Tibial nerve (tissue), 4 donors: ENCODE data around the gene ATR. TPM values are rescaled to one million over a fixed set of nuclear protein-coding genes. Genes with fewer than 3 reads are reported as not detected.

Experiments
- DNase-seq, 2 donors: peaks; one replicate each; pipeline ENCODE4 v3.0.0-alpha.2; 2019; ENCODE audit warnings: low spot score in 2 of 2
- H3K27ac ChIP-seq, 4 donors: fragments of 200-600 bp; sonication (generic) in 3 of 4; one replicate each; pipeline ENCODE4 v1.5.1; 2017 to 2019; ENCODE audit warnings: mild to moderate bottlenecking in 1 of 4
- H3K27me3 ChIP-seq, 2 donors: fragments of 200-600 bp; sonication (generic) in 1 of 2; one replicate each; pipeline versions ENCODE4 v1.5.1 to v1.6.0; 2017 to 2019
- H3K36me3 ChIP-seq, 3 donors: fragments of 200-600 bp; sonication (generic); one replicate each; pipeline ENCODE4 v1.5.1; 2018 to 2019
- H3K4me1 ChIP-seq, 4 donors: fragments of 200-600 bp; sonication (generic) in 3 of 4; one replicate each; pipeline ENCODE4 v1.5.1; 2017 to 2019
- H3K4me3 ChIP-seq, 4 donors: fragments of 200-600 bp; sonication (generic) in 3 of 4; one replicate each; pipeline ENCODE4 v1.5.1; 2017 to 2019; ENCODE audit warnings: mild to moderate bottlenecking in 1 of 4, moderate library complexity in 1 of 4
- H3K9me3 ChIP-seq, 4 donors: fragments of 200-600 bp; sonication (generic) in 3 of 4; one replicate each; pipeline ENCODE4 v1.5.1; 2017 to 2019
- EP300 ChIP-seq, 2 donors: sonication (generic); formaldehyde crosslinking; IDR thresholded peaks; one replicate each; pipeline ENCODE4 v1.6.1; 2017; ENCODE audit warnings: antibody characterized with exemption in 2 of 2, mild to moderate bottlenecking in 1 of 2
- POLR2A ChIP-seq, 2 donors: fragments of 450-650 bp; IDR thresholded peaks; one replicate each; pipeline ENCODE4 v1.6.1; 2017; ENCODE audit warnings: antibody characterized with exemption in 2 of 2, mild to moderate bottlenecking in 2 of 2, moderate library complexity in 2 of 2
- WGBS, 2 donors: methylation state at CpG; one replicate each; pipeline ENCODE4 v1.1.5; 2018; 5-methylcytosine and 5-hydroxymethylcytosine counted together
- total RNA-seq, 4 donors: library from RNA; depleted of rRNA; stranded (reverse); fragments of >200 nt; gene quantifications; one replicate each; pipeline ENCODE4 v1.1.0, GENCODE V29; 2016
- TF ChIP-seq, protein P1 (sequence below), 5 experiments: fragments of 200-600 bp in 3 of 5; fragments of 450-650 bp in 2 of 5; sonication (generic) in 3 of 5; IDR thresholded peaks; one replicate each; pipeline ENCODE4 v1.5.1; 2016 to 2019; ENCODE audit warnings: antibody characterized with exemption in 5 of 5, mild to moderate bottlenecking in 3 of 5, moderate library complexity in 2 of 5

The ATR gene
- total RNA-seq, 4 donors from 2014 or later: 20.8 to 43.3 (median 31.6) TPM

- no peaks in the 10 kb centered on the region for H3K27me3 ChIP-seq
- no peak for TF ChIP-seq EP300 (IDR thresholded peaks at IDR 0.05)
- TF ChIP-seq, protein P1, sequence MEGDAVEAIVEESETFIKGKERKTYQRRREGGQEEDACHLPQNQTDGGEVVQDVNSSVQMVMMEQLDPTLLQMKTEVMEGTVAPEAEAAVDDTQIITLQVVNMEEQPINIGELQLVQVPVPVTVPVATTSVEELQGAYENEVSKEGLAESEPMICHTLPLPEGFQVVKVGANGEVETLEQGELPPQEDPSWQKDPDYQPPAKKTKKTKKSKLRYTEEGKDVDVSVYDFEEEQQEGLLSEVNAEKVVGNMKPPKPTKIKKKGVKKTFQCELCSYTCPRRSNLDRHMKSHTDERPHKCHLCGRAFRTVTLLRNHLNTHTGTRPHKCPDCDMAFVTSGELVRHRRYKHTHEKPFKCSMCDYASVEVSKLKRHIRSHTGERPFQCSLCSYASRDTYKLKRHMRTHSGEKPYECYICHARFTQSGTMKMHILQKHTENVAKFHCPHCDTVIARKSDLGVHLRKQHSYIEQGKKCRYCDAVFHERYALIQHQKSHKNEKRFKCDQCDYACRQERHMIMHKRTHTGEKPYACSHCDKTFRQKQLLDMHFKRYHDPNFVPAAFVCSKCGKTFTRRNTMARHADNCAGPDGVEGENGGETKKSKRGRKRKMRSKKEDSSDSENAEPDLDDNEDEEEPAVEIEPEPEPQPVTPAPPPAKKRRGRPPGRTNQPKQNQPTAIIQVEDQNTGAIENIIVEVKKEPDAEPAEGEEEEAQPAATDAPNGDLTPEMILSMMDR (IDR thresholded peaks at IDR 0.05): no peak
- peaks cover 0 to 1% (median 0%) of the 10 kb centered on the region in 4 donors for H3K9me3 ChIP-seq
- no peaks in the 10 kb centered on the region for H3K4me1 ChIP-seq
- DNase-seq: no peak
- H3K27ac ChIP-seq: no peak overlapping the region
- 93 to 94% methylated on average over 3 of the region's 3 CpGs for WGBS, 2 donors
- H3K36me3 ChIP-seq: peaks cover 0 to 18% (median 0%) of the 10 kb centered on the region in 3 donors
- no peak overlapping the region for H3K4me3 ChIP-seq
Observed at GRCh38 chr3:142467768-142468167, 110.8 kb downstream of the ATR start.

- Histone ChIP-seq H3K27me3 (no peaks in the 10 kb centered on the region), H3K4me1 (no peaks in the 10 kb centered on the region), H3K27ac (no peak overlapping the region), H3K4me3 (no peak overlapping the region), H3K36me3 (peaks cover 0 to 50% (median 0%) of the 10 kb centered on the region in 3 donors), H3K9me3 (no peaks in the 10 kb centered on the region)
- no peak for DNase-seq
- TF ChIP-seq EP300 (IDR thresholded peaks at IDR 0.05): no peak
- no peak for TF ChIP-seq POLR2A (IDR thresholded peaks at IDR 0.05)
- TF ChIP-seq, protein P1 (IDR thresholded peaks at IDR 0.05): no peak
- WGBS, 2 donors: 81 to 84% methylated on average over 3 of the region's 3 CpGs
Observed at GRCh38 chr3:142460689-142461088, 117.8 kb downstream of the ATR start.

DNA sequence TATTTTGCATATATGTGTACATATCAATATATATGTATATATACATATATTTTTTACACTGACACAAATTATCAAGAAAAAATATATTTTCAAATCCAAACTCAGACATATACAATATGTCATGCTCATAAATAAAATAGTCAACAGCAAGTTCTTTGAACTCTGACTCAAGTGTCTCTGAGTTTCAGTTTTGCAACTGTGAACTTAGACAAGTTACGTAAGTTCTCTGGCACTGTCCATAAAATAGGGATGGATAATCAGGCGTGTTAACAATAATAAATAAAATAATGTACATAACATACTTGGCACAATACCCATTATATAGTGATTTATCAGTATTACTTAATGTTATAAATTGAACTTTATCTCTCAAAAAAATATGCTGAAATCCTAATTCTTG lies 118.6 kb downstream of the ATR start:
- Histone ChIP-seq H3K27me3 (no peaks in the 10 kb centered on the region), H3K9me3 (no peaks in the 10 kb centered on the region), H3K27ac (no peak overlapping the region), H3K36me3 (peaks cover 0 to 50% (median 0%) of the 10 kb centered on the region in 3 donors), H3K4me1 (no peaks in the 10 kb centered on the region), H3K4me3 (no peak overlapping the region)
- no peak for DNase-seq
- TF ChIP-seq, protein P1 (IDR thresholded peaks at IDR 0.05): no peak
- TF ChIP-seq EP300 (IDR thresholded peaks at IDR 0.05) (no peak), POLR2A (IDR thresholded peaks at IDR 0.05) (no peak)
- WGBS, 2 donors: 91 to 93% methylated on average over 2 of the region's 2 CpGs

DNA sequence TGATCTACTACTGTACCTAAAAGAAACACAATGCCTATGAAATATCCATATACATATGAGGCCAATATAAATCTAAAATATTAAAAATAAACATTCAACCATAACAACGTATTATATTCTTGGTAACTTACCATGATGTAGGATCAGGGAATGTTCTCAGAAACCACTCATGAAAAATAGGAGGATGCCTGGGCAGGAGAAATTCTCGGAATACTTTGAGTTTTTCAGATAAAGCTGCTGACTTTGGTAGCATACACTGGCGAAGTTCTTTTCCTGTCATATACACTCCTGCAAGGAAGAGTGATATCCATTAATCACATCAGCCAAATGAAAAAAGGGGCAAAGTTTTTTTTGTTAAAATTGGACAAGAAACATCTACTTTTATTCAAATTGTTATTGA lies 119.4 kb downstream of the ATR start:
- 91 to 92% methylated on average over 3 of the region's 3 CpGs for WGBS, 2 donors
- TF ChIP-seq POLR2A (IDR thresholded peaks at IDR 0.05) (no peak), EP300 (IDR thresholded peaks at IDR 0.05) (no peak)
- H3K27me3 ChIP-seq: no peaks in the 10 kb centered on the region
- no peak for DNase-seq
- H3K27ac ChIP-seq: no peak overlapping the region
- no peaks in the 10 kb centered on the region for H3K9me3 ChIP-seq
- no peak overlapping the region for H3K4me3 ChIP-seq
- no peaks in the 10 kb centered on the region for H3K4me1 ChIP-seq
- peaks cover 0 to 50% (median 0%) of the 10 kb centered on the region in 3 donors for H3K36me3 ChIP-seq

- 93 to 98% methylated on average over 5 of the region's 5 CpGs for WGBS, 2 donors
- DNase-seq: no peak
Observed at GRCh38 chr3:142450881-142451280, 127.7 kb downstream of the ATR start.

More at GRCh38 chr3:142450881-142451280, 127.7 kb downstream of the ATR start:
- Histone ChIP-seq H3K9me3 (no peaks in the 10 kb centered on the region), H3K36me3 (peaks cover 0 to 42% (median 0%) of the 10 kb centered on the region in 3 donors), H3K4me3 (no peak overlapping the region), H3K27ac (no peak overlapping the region), H3K4me1 (peaks cover 0 to 16% (median 10%) of the 10 kb centered on the region in 4 donors), H3K27me3 (no peaks in the 10 kb centered on the region)
- TF ChIP-seq, protein P1 (IDR thresholded peaks at IDR 0.05): no peak
- TF ChIP-seq POLR2A (IDR thresholded peaks at IDR 0.05): no peak
- TF ChIP-seq EP300 (IDR thresholded peaks at IDR 0.05): no peak
